GM21576 (cell line): ENCODE results near the gene ANTXR2.

Experiments used
- ATAC-seq: cut with Tn5 transposase; IDR thresholded peaks from one replicate; pipeline ENCODE4 v1.9.1; 2021; ENCODE audit warnings: mild to moderate bottlenecking, moderate library complexity; ENCODE audit not compliant: unreplicated experiment

Gene ANTXR2

GRCh38 chr4:79875344-79875899, 197.6 kb downstream of the ANTXR2 start:
- no peak for ATAC-seq

- no peak for ATAC-seq
These were observed 198.8 kb downstream of the ANTXR2 start for GRCh38 chr4:79874197-79874596.

GRCh38 chr4:79872738-79873137, 200.3 kb downstream of the ANTXR2 start:
- ATAC-seq = no peak

GRCh38 chr4:79871961-79872360, 201.1 kb downstream of the ANTXR2 start:
- no peak for ATAC-seq

- ATAC-seq = no peak
These were observed 203.3 kb downstream of the ANTXR2 start for GRCh38 chr4:79869597-79870237.

GRCh38 chr4:79865201-79865597, 207.8 kb downstream of the ANTXR2 start:
- ATAC-seq = no peak

GRCh38 chr4:79864500-79865200, 208.4 kb downstream of the ANTXR2 start:
- no peak for ATAC-seq

GRCh38 chr4:79863333-79863732, 209.7 kb downstream of the ANTXR2 start:
- ATAC-seq = no peak

GRCh38 chr4:79862821-79863220, 210.2 kb downstream of the ANTXR2 start:
- no peak for ATAC-seq

GRCh38 chr4:79857811-79858210, 215.2 kb downstream of the ANTXR2 start:
- ATAC-seq = no peak

- ATAC-seq = no peak
These were observed 216.8 kb downstream of the ANTXR2 start for GRCh38 chr4:79856196-79856595.

- no peak for ATAC-seq
These were observed 218.1 kb downstream of the ANTXR2 start for GRCh38 chr4:79854856-79855502.

GRCh38 chr4:79852305-79852730, 220.7 kb downstream of the ANTXR2 start:
- ATAC-seq = no peak

- ATAC-seq = no peak
These were observed 221.3 kb downstream of the ANTXR2 start for GRCh38 chr4:79851625-79852304.
